Erythroblast (primary cell): Measurements from ENCODE around the gene MSI2.

Experiments
- GATA1 ChIP-seq: IDR thresholded peaks from 2 replicates; pipeline ENCODE4 v1.6.1; 2011; ENCODE audit warnings: low read depth, mild to moderate bottlenecking, control low read depth, low read length, moderate library complexity
- POLR2A ChIP-seq: IDR thresholded peaks from 2 replicates; pipeline ENCODE4 v1.6.1; 2011; ENCODE audit warnings: mild to moderate bottlenecking, low read length

- TF ChIP-seq POLR2A (no peak), GATA1 (no peak)
Observed at GRCh38 chr17:57528058-57528451, 271.7 kb downstream of the MSI2 start.
